Omental fat pad (tissue), 4 donors: Measurements from ENCODE around the gene SELENOM. TPM values are rescaled to one million over a fixed set of nuclear protein-coding genes. Genes with fewer than 3 reads are reported as not detected.

Experiments used
- ATAC-seq: fragments of 150-250 bp; one replicate; pipeline ENCODE4 v1.9.1; 2016; ENCODE audit warnings: mild to moderate bottlenecking, moderate library complexity; ENCODE audit not compliant: low FRiP score
- DNase-seq: peaks from one replicate; pipeline ENCODE4 v3.0.0-alpha.2; 2019; ENCODE audit warnings: low spot score
- total RNA-seq, 4 donors: library from RNA; depleted of rRNA; stranded (reverse); fragments of >200 nt; gene quantifications; one replicate each; pipeline ENCODE4 v1.1.0, GENCODE V29; 2016
- TF ChIP-seq, protein P1 (sequence below), 3 donors: fragments of 450-650 bp; IDR thresholded peaks; one replicate each; pipeline ENCODE4 v1.5.1; 2016 to 2017; ENCODE audit warnings: antibody characterized with exemption in 3 of 3, mild to moderate bottlenecking in 3 of 3, moderate library complexity in 2 of 3

The SELENOM gene
- total RNA-seq, 4 donors from 2014 or later, result 162 to 346 (median 230) TPM

DNA sequence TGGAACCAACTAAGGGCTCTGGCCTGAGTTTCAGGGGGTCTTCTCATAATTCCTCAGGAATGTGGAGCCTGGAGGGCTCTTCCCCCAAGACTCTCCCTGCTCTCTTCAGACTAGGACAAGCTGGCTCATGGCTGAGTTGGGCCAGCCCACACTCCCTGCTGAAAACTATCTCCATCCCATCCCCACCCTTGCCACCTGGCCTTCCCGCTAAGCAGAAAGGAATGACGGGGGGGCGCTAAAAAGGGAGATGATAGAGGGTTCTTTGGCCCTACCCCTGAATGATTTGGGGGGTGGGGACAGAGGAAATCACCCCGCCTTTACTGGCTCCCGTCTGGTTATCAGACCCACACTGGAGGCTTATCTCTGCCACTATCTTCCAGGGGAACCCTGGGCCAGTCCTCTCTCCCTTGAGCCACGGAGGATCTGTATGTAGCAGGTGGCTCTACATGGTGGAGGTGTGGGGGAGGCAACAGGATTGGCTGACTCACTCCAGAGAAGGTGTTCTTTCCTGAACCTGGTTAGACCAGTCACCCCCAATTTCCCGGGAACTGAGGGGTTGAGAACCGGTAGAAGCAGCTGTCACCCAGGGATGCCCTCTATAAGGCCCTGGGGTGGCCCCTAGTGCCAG lies 20.6 kb downstream of the SELENOM start:
- ATAC-seq (no peak), DNase-seq (no peak)
- TF ChIP-seq, protein P1, sequence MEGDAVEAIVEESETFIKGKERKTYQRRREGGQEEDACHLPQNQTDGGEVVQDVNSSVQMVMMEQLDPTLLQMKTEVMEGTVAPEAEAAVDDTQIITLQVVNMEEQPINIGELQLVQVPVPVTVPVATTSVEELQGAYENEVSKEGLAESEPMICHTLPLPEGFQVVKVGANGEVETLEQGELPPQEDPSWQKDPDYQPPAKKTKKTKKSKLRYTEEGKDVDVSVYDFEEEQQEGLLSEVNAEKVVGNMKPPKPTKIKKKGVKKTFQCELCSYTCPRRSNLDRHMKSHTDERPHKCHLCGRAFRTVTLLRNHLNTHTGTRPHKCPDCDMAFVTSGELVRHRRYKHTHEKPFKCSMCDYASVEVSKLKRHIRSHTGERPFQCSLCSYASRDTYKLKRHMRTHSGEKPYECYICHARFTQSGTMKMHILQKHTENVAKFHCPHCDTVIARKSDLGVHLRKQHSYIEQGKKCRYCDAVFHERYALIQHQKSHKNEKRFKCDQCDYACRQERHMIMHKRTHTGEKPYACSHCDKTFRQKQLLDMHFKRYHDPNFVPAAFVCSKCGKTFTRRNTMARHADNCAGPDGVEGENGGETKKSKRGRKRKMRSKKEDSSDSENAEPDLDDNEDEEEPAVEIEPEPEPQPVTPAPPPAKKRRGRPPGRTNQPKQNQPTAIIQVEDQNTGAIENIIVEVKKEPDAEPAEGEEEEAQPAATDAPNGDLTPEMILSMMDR (IDR thresholded peaks at IDR 0.05), result no peak

DNA sequence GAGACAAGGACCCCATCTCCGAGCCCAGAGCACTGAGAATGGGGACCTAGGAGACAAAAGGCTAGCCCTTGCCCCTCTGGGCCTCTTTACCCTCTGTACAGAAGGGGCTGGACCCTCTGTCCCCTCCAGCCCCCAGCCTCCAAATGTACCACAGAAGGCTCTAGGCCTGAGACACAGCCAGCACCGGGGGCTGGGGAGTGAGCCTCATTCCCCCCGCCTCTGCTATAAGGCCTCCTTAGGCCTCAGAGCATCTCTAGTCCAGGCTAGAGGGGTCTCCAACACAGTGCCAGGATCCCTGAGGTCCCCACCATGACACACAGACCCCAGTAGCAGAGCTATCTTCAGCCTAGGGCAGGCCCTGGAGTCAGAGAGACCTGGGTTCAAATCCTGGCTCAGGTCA lies 21.4 kb downstream of the SELENOM start:
- DNase-seq, result no peak
- no peak for ATAC-seq
- TF ChIP-seq, protein P1 (IDR thresholded peaks at IDR 0.05), result no peak

DNA sequence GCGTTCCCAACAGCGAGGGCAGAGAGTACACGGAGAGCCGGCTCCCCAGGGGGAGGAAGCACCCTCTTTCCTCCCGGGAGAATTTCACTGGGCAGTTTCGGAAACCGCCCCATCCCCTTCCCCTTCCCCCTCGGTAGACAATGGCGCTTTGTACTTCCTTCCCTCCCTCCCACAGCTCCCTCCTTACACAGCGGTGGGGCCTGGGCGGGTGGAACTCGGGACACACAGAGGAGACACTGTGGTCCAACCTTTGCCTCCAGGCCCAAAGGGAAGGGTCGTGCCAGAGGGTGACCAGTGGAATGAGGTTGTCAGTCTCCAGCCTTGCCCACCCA lies 21.9 kb downstream of the SELENOM start:
- no peak for ATAC-seq

DNA sequence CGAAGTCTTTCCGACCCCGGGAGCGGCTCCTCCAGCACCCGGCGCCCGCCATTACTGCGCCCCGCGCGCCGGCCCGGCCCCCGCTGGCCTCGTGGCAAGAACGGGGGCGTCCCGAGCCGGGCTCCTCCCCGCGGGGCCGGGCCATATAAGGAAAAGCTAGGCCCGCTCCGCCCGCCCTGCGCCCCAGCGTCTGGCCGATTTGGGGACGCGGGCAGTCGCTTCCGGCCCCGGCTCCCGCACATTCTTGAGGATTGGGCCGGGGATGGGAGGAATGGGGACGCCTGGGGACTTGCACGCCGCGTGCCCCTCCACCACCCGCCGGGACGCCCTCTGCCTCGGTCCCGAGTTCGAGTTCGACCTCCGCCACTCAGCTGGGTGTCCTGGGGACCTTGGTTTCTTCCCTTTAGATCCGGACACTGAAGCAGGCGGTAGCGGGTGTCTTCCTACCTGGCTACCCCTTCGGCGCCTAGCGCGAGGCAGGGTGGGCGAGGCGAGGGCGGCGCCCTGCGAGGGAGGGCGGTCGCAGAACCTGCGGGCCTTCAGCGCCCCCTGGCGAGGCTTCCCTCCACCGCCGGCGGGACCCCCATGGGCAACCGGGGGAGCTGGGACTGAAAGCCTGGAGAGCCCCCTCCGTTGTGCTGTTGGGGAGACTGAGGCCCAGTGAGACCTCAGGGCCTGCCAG lies 22.4 kb downstream of the SELENOM start:
- ATAC-seq, result peak; percentile 83
- TF ChIP-seq, protein P1 (IDR thresholded peaks at IDR 0.05), result peak in 2 of 3 donors; percentile 33 to 76

More for the DNA sequence above, 21.9 kb downstream of the SELENOM start:
- DNase-seq, result no peak
- TF ChIP-seq, protein P1 (IDR thresholded peaks at IDR 0.05), result no peak

DNA sequence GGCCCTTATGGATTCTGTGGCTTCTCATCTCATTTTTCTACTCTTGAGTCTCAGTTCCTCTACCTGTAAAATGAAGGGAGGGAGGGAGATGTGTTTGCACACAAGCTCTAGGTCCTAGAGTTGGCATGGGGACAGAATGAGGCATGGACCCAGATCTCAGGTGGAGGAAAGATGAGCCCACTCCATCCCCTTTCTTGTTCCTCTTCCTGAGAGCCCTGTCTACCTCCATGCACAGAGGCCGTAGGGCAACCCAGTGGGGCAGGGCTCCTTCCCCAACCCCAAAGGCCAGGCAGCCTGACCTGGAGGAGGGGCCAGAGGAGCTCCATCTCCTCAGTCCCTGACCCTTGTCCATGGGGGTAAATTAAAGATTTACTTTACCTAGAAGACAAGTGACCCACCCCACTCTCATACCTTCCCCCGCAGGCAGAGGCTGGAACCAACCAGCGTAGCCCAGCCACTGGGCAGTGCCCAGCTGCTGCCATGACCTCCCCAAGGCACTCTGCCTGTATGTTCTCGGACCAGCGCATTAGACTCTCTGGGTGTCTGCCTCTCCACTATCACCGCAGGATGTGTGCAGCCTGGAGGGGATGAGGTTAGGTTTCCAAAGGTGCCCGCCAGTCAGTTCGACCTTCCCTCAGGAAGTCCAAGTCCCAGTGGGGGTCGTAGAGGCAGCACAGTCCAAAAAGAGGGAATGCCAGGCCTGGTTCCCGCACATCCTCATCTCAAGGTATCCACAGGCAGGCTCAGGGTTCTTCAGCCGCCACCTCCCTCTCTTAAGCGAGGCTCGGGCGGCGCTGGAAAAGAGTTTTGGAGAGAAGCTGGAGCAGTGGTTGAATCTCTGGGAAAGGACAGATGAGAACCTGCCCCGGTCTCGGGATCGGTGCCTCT lies 23.2 kb downstream of the SELENOM start:
- TF ChIP-seq, protein P1 (IDR thresholded peaks at IDR 0.05), result no peak
- no peak for DNase-seq
- ATAC-seq, result no peak

More for the DNA sequence above, 22.4 kb downstream of the SELENOM start:
- peak; percentile 68 for DNase-seq

DNA sequence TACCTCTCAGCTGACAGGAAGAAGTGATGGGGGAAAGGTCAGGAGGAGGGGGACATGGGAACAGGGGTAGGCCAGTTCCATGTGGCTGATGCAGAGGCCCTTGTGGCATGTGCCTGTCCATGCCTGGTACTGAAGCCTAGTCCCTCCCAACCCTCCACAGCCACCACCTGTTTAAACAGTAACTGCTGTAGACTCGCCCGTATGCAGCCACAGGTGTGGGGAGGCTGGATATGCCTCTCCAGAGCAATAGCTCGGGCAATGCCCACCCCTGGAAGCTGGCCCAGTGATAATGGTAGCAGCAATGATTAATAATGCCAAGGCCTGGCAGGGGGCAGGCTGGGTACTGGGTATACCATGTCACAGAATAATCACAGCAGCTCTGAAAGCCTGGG lies 24.0 kb downstream of the SELENOM start:
- DNase-seq (no peak), ATAC-seq (no peak)
- TF ChIP-seq, protein P1 (IDR thresholded peaks at IDR 0.05), result no peak
